Measurements from ENCODE around the gene MAGI1.
A peak's percentile ranks its signal among the peaks of the same experiment; 100 is the strongest.

MAGI1 gene

DNA sequence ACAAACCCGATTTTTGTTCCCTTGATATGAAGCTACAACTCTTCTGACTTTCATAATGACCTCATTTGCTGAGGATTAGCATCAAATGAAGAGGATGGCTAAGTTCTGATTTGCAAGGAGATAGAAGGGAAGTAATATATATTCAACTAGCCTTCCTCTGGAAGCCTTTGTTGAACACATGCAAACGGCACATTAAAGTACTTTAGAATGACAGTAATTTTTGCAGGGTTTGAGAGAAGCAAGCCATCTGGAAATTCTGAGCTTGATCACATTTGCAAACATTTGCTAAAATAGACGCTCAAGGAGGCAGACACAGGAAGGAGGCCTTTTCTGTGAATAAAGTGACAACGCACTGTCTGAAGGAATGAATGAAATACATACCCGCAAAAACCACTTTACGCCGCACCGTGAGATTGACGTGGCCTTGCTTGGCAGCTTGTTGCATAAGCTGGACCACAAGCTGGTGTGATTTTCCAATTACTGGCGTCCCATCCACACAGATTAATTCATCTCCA is 657.2 kb downstream of the MAGI1 start:
- DNase-seq, result no peak

DNA sequence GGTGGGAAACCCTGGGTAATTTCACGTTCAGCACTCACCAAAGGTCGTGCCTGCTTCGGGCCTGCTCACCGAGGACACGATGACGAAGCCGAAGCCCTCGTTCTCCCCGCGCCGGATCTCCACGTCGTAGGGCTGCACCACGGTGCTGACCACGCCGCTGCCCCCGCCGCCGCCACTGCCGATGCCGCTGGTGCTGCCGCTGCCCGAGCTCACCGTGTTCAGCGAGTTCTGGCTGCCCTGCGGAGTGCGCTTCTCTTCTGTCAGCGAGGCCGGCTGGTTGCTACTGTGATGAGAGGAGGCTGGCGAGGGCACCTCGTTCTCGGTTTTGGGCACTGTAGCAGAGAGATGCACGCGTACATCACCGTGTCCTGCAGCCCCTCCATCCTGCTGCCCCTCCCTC is 659.5 kb downstream of the MAGI1 start:
- DNase-seq, result no peak

DNA sequence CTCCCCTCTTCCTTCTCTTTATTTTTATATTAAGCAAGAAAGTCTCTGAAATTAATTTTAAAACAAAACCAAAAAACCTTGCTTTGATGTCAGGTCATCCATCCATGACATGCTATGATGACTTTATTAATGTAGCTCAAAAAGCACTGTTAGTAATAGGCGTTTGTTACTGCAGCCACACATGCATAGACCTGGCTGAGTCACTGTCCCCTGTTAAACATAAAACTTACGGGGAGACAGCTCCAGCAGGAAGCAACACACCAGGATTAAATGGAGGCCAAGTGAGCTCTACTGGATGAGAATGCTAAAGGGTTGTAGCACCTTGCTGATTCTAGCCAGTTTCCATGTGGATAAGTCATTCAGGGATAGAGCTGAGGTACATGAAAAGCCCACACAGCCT is 661.1 kb downstream of the MAGI1 start:
- DNase-seq, result no peak

DNA sequence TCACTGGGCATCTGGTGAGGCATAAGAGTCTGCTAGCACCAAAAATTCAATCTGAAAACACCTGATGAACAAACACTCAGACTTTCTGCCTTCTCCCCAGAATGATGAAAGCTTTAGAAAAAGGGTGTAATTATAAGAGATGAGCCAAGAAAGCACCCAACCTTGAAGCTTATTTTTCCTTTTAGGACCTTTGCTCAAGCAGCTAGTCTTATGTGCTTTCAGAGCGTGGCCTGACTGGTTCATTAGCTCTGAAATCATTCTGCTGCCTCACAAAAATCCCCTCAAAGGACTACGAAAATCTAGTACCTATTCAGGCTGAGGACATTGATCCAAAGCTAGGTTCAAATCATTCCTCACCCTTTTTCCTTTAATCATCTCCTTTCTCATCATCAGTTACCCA is 662.3 kb downstream of the MAGI1 start:
- DNase-seq, result no peak

GRCh38 chr3:65371053-65371452 is 667.7 kb downstream of the MAGI1 start:
- no peak for DNase-seq

DNA sequence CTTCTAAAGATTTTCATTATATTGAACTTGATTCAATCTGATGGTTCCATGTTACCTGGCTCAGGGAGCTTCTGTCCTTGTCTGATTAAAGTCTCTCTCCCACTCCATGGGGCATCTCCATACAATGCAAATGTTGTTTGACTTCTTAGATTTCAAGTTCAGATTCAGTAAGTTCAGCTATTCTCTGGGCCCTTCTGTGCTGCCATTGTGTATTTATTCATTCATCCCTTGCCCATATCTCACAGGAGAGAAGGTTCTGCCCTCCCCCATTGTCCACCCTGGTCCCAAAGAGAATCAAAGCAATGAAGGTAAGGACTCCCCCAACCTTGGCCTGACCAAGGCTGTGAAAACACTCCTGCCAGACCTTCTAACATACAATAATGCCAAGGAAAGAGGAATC is 669.9 kb downstream of the MAGI1 start:
- no peak for DNase-seq

DNA sequence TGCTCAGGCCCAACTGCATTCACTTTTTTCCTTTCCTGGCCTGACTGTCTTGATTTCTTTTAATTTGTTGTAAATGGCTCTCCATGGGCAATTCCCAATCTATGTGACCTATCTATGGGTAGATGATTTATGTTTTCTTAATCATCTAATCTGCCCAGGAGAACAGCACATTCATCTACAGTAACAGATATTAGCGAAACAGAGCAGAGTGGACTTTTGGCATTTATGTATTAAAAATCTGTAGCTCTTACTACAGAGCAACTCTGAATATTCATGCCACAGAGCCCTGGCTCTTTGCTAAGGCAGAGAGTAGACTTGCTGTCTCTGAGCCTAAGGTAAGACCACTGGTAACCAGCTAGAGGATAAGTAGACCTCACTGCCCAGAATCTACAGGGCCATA is 676.0 kb downstream of the MAGI1 start:
- no peak for DNase-seq

GRCh38 chr3:65361448-65361847 is 677.3 kb downstream of the MAGI1 start:
- no peak for DNase-seq

DNA sequence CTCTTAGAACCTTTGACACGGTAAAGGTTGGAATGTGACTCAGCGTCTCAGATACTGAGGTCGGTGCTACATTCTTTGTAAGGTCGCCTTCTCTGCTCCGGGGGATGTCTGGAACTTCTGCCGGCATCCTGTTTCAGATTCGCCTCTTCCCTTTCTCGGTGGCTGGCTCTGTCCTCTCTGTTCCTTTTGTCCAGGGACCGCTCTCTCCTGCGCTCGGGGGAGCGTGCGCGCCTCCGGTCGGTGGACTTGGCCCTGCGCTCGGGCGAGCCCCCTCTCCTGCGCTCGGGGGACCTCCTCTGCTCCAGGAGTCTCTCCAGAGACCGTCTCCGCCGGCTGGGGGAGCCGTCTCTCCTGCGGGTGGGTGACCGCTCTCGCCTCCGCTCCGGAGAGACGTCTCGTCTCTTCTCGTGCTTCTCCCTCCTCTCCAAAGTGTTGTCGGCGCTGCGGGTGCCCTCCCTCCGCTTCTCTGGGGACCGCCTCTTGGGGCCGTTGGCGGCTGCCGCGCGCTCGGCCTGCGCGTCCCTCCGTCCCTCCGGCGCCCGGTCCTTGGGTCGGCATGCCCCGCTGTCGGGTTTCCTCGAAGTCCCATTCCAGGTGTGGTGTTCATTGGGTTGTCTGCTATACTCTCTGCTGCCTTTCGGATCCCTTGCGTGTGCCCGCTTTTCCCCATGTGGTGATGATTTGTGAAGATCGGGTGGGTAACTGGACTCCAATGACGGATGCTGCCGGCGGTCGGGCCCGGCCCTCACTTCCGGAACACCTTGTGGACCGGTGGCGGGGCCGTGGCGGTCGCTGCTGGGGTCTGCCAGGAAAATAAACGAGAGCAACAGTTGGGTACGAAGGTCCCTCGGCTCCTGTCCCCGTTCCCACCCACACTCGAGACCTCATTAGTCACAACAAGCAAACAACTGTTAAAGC is 682.1 kb downstream of the MAGI1 start:
- no peak for DNase-seq

DNA sequence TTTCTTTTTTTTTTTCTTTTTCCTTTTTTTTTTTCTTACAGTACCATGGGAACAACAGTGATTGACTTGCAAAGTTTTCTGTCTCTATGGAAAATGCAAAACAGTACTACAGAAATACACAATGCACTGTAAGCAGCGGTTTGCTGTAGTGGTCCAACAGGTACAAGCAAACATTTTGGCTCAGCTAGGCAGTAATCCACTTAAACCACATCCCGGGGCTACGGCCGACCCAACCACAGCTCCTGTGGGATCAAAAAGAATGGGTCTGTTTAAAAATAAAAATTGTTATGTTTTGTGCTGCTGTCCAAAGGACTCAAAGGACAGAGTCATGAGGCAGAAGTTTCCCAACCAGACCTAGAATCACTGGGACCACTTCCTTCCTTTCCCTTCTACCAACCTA is 683.8 kb downstream of the MAGI1 start:
- DNase-seq, result no peak

DNA sequence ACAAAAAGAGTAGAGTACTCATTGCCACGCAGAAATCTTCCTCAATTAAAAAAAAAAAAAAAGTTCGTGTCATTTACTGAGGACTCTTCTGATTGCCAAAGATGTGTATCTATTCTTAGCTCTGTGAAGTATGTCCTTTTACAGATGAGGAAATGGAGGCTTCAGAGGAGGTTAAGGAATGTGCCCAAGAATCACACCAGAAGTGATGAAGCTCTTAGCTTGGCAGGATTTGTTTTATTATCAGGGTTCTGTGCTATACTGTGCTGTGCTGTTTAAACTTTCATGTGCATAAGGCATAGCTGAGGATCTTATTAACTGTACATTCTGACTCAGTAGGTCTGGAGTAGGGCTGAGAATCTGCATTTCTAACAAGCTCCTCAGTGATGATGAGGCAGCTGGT is 685.8 kb downstream of the MAGI1 start:
- no peak for DNase-seq

DNA sequence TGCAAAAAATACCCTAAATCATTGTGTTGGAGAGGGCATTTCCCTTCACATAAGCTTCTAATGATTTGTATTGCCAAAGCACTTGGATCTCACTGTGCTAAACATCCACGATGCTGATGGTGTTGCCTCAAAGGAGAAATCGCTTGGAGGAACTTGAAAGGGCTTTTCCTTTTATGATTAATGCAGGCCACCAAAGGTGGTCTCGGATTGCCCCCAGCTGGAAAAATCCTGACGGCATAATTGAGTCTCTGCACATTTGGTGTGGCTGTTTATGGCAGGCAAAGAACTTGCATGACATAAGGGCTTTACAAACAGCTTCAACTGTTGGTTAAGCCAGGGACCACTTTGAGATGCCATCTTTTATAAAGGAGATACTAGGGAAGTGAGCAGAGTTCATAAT is 687.0 kb downstream of the MAGI1 start:
- DNase-seq, result no peak

GRCh38 chr3:65350801-65351476 is 687.8 kb downstream of the MAGI1 start:
- DNase-seq, result no peak

GRCh38 chr3:65348398-65348995 is 690.2 kb downstream of the MAGI1 start:
- no peak for DNase-seq

GRCh38 chr3:65347166-65347565 is 691.6 kb downstream of the MAGI1 start:
- no peak for DNase-seq

DNA sequence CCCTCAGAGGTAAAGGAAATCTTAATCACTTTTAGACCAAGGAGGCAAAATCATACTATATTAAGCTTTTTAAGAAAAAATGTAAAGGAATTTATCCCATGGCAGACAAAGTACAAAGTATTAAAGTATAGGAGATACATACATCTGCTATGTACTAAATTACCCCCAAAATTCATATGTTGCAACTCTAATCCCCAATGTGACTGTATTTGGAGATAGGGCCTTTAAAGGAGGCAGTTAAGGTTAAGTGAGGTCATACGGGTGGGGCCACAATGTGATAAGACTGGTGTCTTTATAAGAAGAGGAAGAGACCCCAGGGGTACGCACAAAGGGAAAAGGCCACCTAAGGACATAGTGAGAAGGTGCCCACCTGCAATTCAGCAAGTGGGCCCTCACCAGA is 693.9 kb downstream of the MAGI1 start:
- DNase-seq, result no peak

DNA sequence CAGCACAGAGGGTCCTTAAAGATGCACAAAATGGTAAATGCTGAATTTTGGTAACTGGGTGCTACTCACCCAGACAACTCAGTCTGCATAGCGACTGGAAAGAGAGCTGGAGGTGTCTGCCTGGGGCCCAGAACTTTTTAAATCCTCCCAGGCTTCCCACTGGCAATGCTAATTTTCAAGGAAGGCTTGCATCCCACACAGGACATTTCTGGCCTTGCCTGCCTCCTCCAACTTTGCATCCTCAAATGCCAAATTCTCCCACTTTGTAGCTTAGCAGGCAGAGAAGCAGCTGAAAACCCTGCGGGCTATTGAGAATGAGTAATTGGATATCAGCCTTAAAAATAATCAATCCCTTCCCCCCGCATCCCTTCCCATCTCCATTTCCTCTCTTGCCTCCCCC is 694.3 kb downstream of the MAGI1 start:
- peak in 6 of 56 donors; percentile 5 to 29 (median 12) for DNase-seq

GRCh38 chr3:65343736-65344135 is 695.0 kb downstream of the MAGI1 start:
- no peak for DNase-seq

DNA sequence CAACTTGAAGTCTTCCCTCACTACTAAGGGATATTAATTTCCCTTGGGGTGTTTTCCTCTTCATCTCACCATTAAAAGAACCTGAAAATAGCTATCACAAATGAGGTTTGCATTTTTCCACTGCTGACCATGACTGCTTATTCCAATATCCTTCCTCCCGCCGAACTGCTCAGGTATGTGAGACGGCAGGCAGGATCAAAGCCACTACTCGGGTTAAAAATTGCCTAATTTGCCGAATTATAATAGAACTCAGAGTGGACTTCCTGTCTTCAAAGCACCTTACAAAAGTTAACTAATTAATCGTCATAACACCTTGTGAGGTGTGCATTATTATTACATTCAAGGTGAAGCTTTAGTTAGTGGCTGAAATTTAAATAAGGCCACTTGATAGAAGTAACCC is 695.7 kb downstream of the MAGI1 start:
- DNase-seq, result no peak

DNA sequence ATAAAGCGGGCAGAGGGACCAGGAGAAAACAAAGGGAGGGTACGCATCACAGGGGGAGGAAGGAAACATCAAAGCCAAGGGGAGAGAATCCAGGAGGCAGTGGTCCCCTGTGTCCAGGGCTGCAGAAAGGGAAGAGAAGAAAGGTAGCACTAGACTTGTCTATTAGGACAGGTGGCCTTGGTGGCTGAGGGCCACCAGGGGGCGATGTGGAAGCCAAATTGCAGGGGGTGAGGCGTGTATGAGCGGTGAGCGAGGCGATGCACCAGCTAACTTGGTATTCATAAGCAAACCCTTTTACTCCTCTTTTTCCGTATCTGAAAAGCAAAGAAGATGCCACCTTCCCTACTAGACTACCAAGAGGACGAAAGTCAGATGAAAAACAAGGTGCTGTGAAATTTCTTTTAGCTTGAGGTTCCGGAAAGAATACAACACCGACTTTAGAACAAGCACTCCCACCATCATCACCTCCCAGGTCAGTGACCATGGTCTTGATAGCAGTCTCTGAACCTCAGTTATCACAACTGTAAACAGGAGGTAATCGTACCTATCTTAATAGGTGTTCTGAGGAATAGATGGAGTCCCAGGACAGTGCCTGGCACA is 696.5 kb downstream of the MAGI1 start:
- DNase-seq, result peak in 4 of 56 donors; percentile 5 to 24 (median 12)

DNA sequence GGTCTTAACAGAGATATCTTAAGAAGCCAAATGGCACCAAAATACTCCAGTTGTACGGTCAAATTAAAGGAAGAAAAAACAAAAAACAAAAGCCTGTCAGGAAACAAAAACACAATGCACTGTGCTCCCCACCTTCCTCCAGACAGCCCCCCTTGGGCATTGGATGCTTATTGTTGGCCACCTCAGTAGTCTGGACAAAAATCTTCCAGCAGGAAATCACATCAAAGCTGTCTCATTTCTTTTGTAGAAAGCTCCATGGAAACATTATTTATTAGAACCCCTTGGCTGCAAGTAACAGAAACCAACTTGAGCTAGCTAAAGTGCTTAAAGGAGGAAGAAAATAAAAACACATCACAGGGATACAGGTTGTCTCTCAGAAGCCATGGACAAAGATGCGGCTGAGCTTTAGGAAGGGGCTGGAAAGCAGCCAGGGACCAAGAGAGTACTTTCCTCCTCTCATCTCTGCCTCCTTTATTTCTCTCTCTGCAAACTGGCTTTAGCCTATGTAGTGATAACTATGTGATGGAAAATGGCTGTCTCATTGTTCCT is 699.5 kb downstream of the MAGI1 start:
- no peak for DNase-seq

DNA sequence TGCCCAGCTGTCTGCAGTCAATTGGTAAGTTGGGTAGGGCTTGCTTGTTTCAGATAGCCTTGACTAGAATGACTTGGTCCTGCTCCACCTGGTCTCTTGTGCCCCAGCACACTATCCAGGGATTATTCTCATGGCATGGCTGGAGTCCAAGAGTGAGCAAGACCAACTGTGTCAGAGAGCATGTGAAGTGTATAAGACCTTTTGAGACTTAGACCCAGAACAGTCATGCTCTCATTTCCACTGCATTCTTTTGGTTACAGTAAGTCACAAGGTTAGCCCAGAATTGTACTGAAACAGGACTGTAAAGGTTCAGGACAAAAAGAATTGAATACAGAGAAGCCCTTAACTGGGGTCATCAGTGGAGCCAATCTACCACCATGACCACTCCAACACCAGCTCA is 700.1 kb downstream of the MAGI1 start:
- DNase-seq, result no peak
